ENCODE results near the gene P2RY11.

Gene P2RY11

GRCh38 chr19:10155839-10156238, 44.3 kb downstream of the P2RY11 start:
- H3K27ac ChIP-seq (ENCODE audit: low read depth in 2 of 2, low read length in 2 of 2) = no peak overlapping the region
- no peaks in the 10 kb centered on the region for H3K27me3 ChIP-seq (ENCODE audit: control insufficient read depth in 2 of 2, insufficient read depth in 2 of 2, low read length in 2 of 2)
- H3K9ac ChIP-seq (ENCODE audit: low read depth in 1 of 2, low read length in 2 of 2) = no peak overlapping the region
- no peaks in the 10 kb centered on the region for H3K4me1 ChIP-seq (ENCODE audit: control insufficient read depth in 2 of 2, insufficient read depth in 2 of 2, low read length in 2 of 2)
- H3K4me3 ChIP-seq (ENCODE audit: low read length in 2 of 2) = no peak overlapping the region
- no peaks in the 10 kb centered on the region for H3K9me3 ChIP-seq (ENCODE audit: control insufficient read depth in 2 of 2, low read length in 2 of 2)
- H3K36me3 ChIP-seq (ENCODE audit: control insufficient read depth in 2 of 2, insufficient read depth in 2 of 2, low read length in 2 of 2) = peaks cover 63 to 77% of the 10 kb centered on the region in 2 donors

GRCh38 chr19:10158071-10158470, 46.6 kb downstream of the P2RY11 start:
- H3K36me3 ChIP-seq (ENCODE audit: control insufficient read depth in 2 of 2, insufficient read depth in 2 of 2, low read length in 2 of 2) = peaks cover 47 to 72% of the 10 kb centered on the region in 2 donors
- H3K27ac ChIP-seq (ENCODE audit: low read depth in 2 of 2, low read length in 2 of 2) = no peak overlapping the region
- no peak overlapping the region for H3K4me3 ChIP-seq (ENCODE audit: low read length in 2 of 2)
- H3K4me1 ChIP-seq (ENCODE audit: control insufficient read depth in 2 of 2, insufficient read depth in 2 of 2, low read length in 2 of 2) = no peaks in the 10 kb centered on the region
- no peak overlapping the region for H3K9ac ChIP-seq (ENCODE audit: low read depth in 1 of 2, low read length in 2 of 2)
- H3K9me3 ChIP-seq (ENCODE audit: control insufficient read depth in 2 of 2, low read length in 2 of 2) = no peaks in the 10 kb centered on the region
- no peaks in the 10 kb centered on the region for H3K27me3 ChIP-seq (ENCODE audit: control insufficient read depth in 2 of 2, insufficient read depth in 2 of 2, low read length in 2 of 2)

GRCh38 chr19:10158485-10158884, 47.0 kb downstream of the P2RY11 start:
- H3K4me1 ChIP-seq (ENCODE audit: control insufficient read depth in 2 of 2, insufficient read depth in 2 of 2, low read length in 2 of 2) = no peaks in the 10 kb centered on the region
- H3K9me3 ChIP-seq (ENCODE audit: control insufficient read depth in 2 of 2, low read length in 2 of 2) = no peaks in the 10 kb centered on the region
- no peaks in the 10 kb centered on the region for H3K27me3 ChIP-seq (ENCODE audit: control insufficient read depth in 2 of 2, insufficient read depth in 2 of 2, low read length in 2 of 2)
- no peak overlapping the region for H3K9ac ChIP-seq (ENCODE audit: low read depth in 1 of 2, low read length in 2 of 2)
- no peak overlapping the region for H3K27ac ChIP-seq (ENCODE audit: low read depth in 2 of 2, low read length in 2 of 2)
- H3K4me3 ChIP-seq (ENCODE audit: low read length in 2 of 2) = no peak overlapping the region
- peaks cover 47 to 74% of the 10 kb centered on the region in 2 donors for H3K36me3 ChIP-seq (ENCODE audit: control insufficient read depth in 2 of 2, insufficient read depth in 2 of 2, low read length in 2 of 2)

GRCh38 chr19:10159610-10160009, 48.1 kb downstream of the P2RY11 start:
- Histone ChIP-seq H3K4me3 (ENCODE audit: low read length in 2 of 2) (no peak overlapping the region), H3K27me3 (ENCODE audit: control insufficient read depth in 2 of 2, insufficient read depth in 2 of 2, low read length in 2 of 2) (no peaks in the 10 kb centered on the region), H3K9ac (ENCODE audit: low read depth in 1 of 2, low read length in 2 of 2) (no peak overlapping the region), H3K9me3 (ENCODE audit: control insufficient read depth in 2 of 2, low read length in 2 of 2) (no peaks in the 10 kb centered on the region), H3K36me3 (ENCODE audit: control insufficient read depth in 2 of 2, insufficient read depth in 2 of 2, low read length in 2 of 2) (peaks cover 38 to 67% of the 10 kb centered on the region in 2 donors), H3K4me1 (ENCODE audit: control insufficient read depth in 2 of 2, insufficient read depth in 2 of 2, low read length in 2 of 2) (no peaks in the 10 kb centered on the region), H3K27ac (ENCODE audit: low read depth in 2 of 2, low read length in 2 of 2) (no peak overlapping the region)

GRCh38 chr19:10163536-10163935, 52.0 kb downstream of the P2RY11 start:
- Histone ChIP-seq H3K9ac (ENCODE audit: low read depth in 1 of 2, low read length in 2 of 2) (no peak overlapping the region), H3K27ac (ENCODE audit: low read depth in 2 of 2, low read length in 2 of 2) (no peak overlapping the region), H3K27me3 (ENCODE audit: control insufficient read depth in 2 of 2, insufficient read depth in 2 of 2, low read length in 2 of 2) (no peaks in the 10 kb centered on the region), H3K4me1 (ENCODE audit: control insufficient read depth in 2 of 2, insufficient read depth in 2 of 2, low read length in 2 of 2) (no peaks in the 10 kb centered on the region), H3K9me3 (ENCODE audit: control insufficient read depth in 2 of 2, low read length in 2 of 2) (no peaks in the 10 kb centered on the region), H3K4me3 (ENCODE audit: low read length in 2 of 2) (no peak overlapping the region), H3K36me3 (ENCODE audit: control insufficient read depth in 2 of 2, insufficient read depth in 2 of 2, low read length in 2 of 2) (peaks cover 34 to 51% of the 10 kb centered on the region in 2 donors)
